ENCODE measurements around the gene ATN1. TPM values are rescaled to one million over a fixed set of nuclear protein-coding genes. Genes with fewer than 3 reads are reported as not detected.

Gene ATN1
- total RNA-seq, 1 donor from 2014 or later: 8.9 TPM

GRCh38 chr12:6957151-6957701 is 29.5 kb downstream of the ATN1 start:
- Histone ChIP-seq H3K4me1 (peaks cover 10% of the 10 kb centered on the region), H3F3A (ENCODE audit: low read depth) (peaks cover 12% of the 10 kb centered on the region), H3K9me3 (ENCODE audit: low read depth) (no peaks in the 10 kb centered on the region), H4K20me1 (ENCODE audit: low read depth) (no peaks in the 10 kb centered on the region), H3K36me3 (no peaks in the 10 kb centered on the region), H3K27ac (no peak overlapping the region), H3K27me3 (no peaks in the 10 kb centered on the region), H3K9ac (no peak overlapping the region), H3K4me2 (no peak overlapping the region), H3K79me2 (ENCODE audit: low read depth) (no peaks in the 10 kb centered on the region), H3K4me3 (no peak overlapping the region), H2AFZ (replicated peaks) (no peak overlapping the region)
- H3K27ac Mint-ChIP-seq: peak overlapping the region; percentile 88
- H3K36me3 Mint-ChIP-seq: no peaks in the 10 kb centered on the region
- H3K27me3 Mint-ChIP-seq (ENCODE audit: insufficient read depth, low read depth): peaks cover 8% of the 10 kb centered on the region
- no peak overlapping the region for H3K4me3 Mint-ChIP-seq
- no peak for TF ChIP-seq EZH2 (IDR thresholded peaks at IDR 0.05)
- no peak for DNase-seq (ENCODE audit: low spot score)
- H3K9me3 Mint-ChIP-seq: no peaks in the 10 kb centered on the region
- peaks cover 46% of the 10 kb centered on the region for H3K4me1 Mint-ChIP-seq

DNA sequence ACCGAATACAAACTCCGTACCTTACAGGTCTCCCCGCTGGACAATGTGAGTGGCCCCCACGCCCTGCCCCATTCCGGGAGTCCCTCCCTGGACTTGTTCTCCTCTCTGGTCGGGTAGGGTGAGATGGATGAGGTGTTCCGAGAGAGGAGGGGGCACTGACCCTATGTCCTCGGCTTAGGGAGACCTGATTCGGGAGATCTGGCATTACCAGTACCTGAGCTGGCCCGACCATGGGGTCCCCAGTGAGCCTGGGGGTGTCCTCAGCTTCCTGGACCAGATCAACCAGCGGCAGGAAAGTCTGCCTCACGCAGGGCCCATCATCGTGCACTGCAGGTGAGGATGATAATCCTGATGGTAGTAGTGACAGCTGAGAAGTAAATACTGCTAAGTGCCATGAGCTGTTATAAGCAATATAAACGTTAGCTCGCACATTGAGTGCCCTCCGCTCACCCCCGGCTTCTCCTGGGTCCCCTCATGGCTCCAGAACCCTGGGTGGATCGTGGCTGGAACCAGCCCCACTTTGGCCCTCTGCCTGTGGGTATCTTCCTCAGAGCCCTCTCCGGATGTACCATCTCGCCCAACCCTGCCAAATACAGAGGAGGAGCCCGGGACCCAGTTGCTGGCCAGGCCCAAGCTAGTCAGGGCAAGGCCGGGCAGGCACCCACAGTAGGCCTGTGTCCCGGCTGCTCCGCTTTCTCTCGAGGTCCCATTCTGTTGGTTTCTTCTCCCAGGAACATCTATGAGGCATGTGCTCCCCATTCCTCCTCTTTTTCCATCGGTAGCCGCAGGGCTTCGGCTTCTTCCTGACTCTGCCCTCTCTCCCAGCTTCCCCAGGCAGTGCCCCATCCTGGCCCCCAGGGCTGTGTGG is 30.2 kb downstream of the ATN1 start:
- Mint-ChIP-seq H3K27me3 (ENCODE audit: insufficient read depth, low read depth) (peaks cover 8% of the 10 kb centered on the region), H3K4me1 (peaks cover 42% of the 10 kb centered on the region), H3K27ac (no peak overlapping the region), H3K36me3 (no peaks in the 10 kb centered on the region), H3K4me3 (no peak overlapping the region), H3K9me3 (no peaks in the 10 kb centered on the region)
- Histone ChIP-seq H3K36me3 (no peaks in the 10 kb centered on the region), H3K27ac (no peak overlapping the region), H3K79me2 (ENCODE audit: low read depth) (no peaks in the 10 kb centered on the region), H3K4me2 (no peak overlapping the region), H4K20me1 (ENCODE audit: low read depth) (no peaks in the 10 kb centered on the region), H3K4me3 (no peak overlapping the region), H3K27me3 (no peaks in the 10 kb centered on the region), H3K4me1 (peaks cover 18% of the 10 kb centered on the region), H3F3A (ENCODE audit: low read depth) (peaks cover 20% of the 10 kb centered on the region), H2AFZ (replicated peaks) (no peak overlapping the region), H3K9ac (peak overlapping the region; percentile 32), H3K9me3 (ENCODE audit: low read depth) (no peaks in the 10 kb centered on the region)
- TF ChIP-seq CTCF (IDR thresholded peaks at IDR 0.05) (no peak), EZH2 (IDR thresholded peaks at IDR 0.05) (no peak), EZH2phosphoT487 (IDR thresholded peaks at IDR 0.05) (no peak)
- DNase-seq (ENCODE audit: low spot score): no peak

GRCh38 chr12:6958609-6959057 is 30.9 kb downstream of the ATN1 start:
- Histone ChIP-seq H4K20me1 (ENCODE audit: low read depth) (no peaks in the 10 kb centered on the region), H3K4me3 (no peak overlapping the region), H3K9ac (no peak overlapping the region), H3K36me3 (no peaks in the 10 kb centered on the region), H3K4me2 (no peak overlapping the region), H3K9me3 (ENCODE audit: low read depth) (no peaks in the 10 kb centered on the region), H3K79me2 (ENCODE audit: low read depth) (no peaks in the 10 kb centered on the region), H3K4me1 (peaks cover 20% of the 10 kb centered on the region), H3K27me3 (no peaks in the 10 kb centered on the region), H3K27ac (no peak overlapping the region), H3F3A (ENCODE audit: low read depth) (peaks cover 24% of the 10 kb centered on the region), H2AFZ (replicated peaks) (no peak overlapping the region)
- Mint-ChIP-seq H3K4me1 (peaks cover 37% of the 10 kb centered on the region), H3K27me3 (ENCODE audit: insufficient read depth, low read depth) (peaks cover 8% of the 10 kb centered on the region), H3K9me3 (no peaks in the 10 kb centered on the region), H3K4me3 (no peak overlapping the region), H3K36me3 (no peaks in the 10 kb centered on the region), H3K27ac (no peak overlapping the region)
- TF ChIP-seq EZH2phosphoT487 (IDR thresholded peaks at IDR 0.05) (no peak), CTCF (IDR thresholded peaks at IDR 0.05) (no peak)
- no peak for DNase-seq (ENCODE audit: low spot score)

Measured in neural progenitor cell (in vitro differentiated cells).